ENCODE data around the gene RRAS2. TPM values are rescaled to one million over a fixed set of nuclear protein-coding genes. Genes with fewer than 3 reads are reported as not detected.

The RRAS2 gene
- polyA plus RNA-seq, 2 donors = 9.6 to 10.9 TPM

Other genes with a start within 250 kb of the RRAS2 start
- gene COPB1, start 140.6 kb upstream of the RRAS2 start, polyA plus RNA-seq = 10 to 100 TPM; 35.2 to 50.1 TPM
- 100 to 1,000 TPM; 111 to 146 TPM for gene PSMA1, start 161.2 kb upstream of the RRAS2 start, polyA plus RNA-seq

All from esophagus (tissue), 2 donors.